Central memory CD8-positive, alpha-beta T cell (primary cell): ENCODE data around the gene MPIG6B.
A peak's percentile ranks its signal among the peaks of the same experiment; 100 is the strongest.

Experiments
- ATAC-seq: fragments of 150-1000 bp; cut with Tn5 transposase; replicated peaks from 2 replicates; pipeline ENCODE4 v1.10.0; 2022; ENCODE audit warnings: mild to moderate bottlenecking, moderate FRiP score, moderate number of reproducible peaks; ENCODE audit not compliant: poor library complexity, severe bottlenecking; ENCODE audit errors: extremely low read depth
- DNase-seq, 2 donors: peaks; one replicate each; pipeline ENCODE4 v3.0.0; 2021; ENCODE audit warnings: low spot score in 2 of 2
- H3K27ac Mint-ChIP-seq: one replicate; pipeline ENCODE4 v1.8.0; 2022; ENCODE audit warnings: low read depth, mild to moderate bottlenecking, moderate library complexity, mixed read lengths
- H3K27me3 Mint-ChIP-seq: one replicate; pipeline ENCODE4 v1.8.0; 2022; ENCODE audit warnings: mixed read lengths
- H3K36me3 Mint-ChIP-seq: one replicate; pipeline ENCODE4 v1.8.0; 2022; ENCODE audit warnings: mild to moderate bottlenecking, moderate library complexity, mixed read lengths; ENCODE audit not compliant: insufficient read depth
- H3K4me1 Mint-ChIP-seq: one replicate; pipeline ENCODE4 v1.8.0; 2022; ENCODE audit warnings: mixed read lengths
- H3K4me3 Mint-ChIP-seq: one replicate; pipeline ENCODE4 v1.8.0; 2022; ENCODE audit warnings: mild to moderate bottlenecking, moderate library complexity, mixed read lengths
- H3K9me3 Mint-ChIP-seq: one replicate; pipeline ENCODE4 v1.8.0; 2022; ENCODE audit warnings: mixed read lengths

MPIG6B gene

GRCh38 chr6:31729515-31729978, 6.4 kb downstream of the MPIG6B start:
- Mint-ChIP-seq H3K27ac (peak overlapping the region; percentile 80), H3K9me3 (no peaks in the 10 kb centered on the region), H3K4me1 (peaks cover 50% of the 10 kb centered on the region), H3K36me3 (peaks cover 47% of the 10 kb centered on the region), H3K27me3 (no peaks in the 10 kb centered on the region), H3K4me3 (peak overlapping the region; percentile 93)
- DNase-seq (peak; percentile 65 to 66), ATAC-seq (peak; percentile 81)

- peaks cover 55% of the 10 kb centered on the region for H3K4me1 Mint-ChIP-seq
- peak; percentile 46 to 51 for DNase-seq
- H3K27ac Mint-ChIP-seq, result peak overlapping the region; percentile 30
- peaks cover 52% of the 10 kb centered on the region for H3K36me3 Mint-ChIP-seq
- peak overlapping the region; percentile 93 for H3K4me3 Mint-ChIP-seq
- no peaks in the 10 kb centered on the region for H3K27me3 Mint-ChIP-seq
- no peaks in the 10 kb centered on the region for H3K9me3 Mint-ChIP-seq
- peak; percentile 44 for ATAC-seq
Measured at GRCh38 chr6:31729979-31730630, 6.9 kb downstream of the MPIG6B start.

- H3K27me3 Mint-ChIP-seq, result no peaks in the 10 kb centered on the region
- H3K9me3 Mint-ChIP-seq, result no peaks in the 10 kb centered on the region
- H3K4me3 Mint-ChIP-seq, result peak overlapping the region; percentile 93
- no peak for DNase-seq
- H3K27ac Mint-ChIP-seq, result peak overlapping the region; percentile 30
- H3K4me1 Mint-ChIP-seq, result peaks cover 59% of the 10 kb centered on the region
- peaks cover 56% of the 10 kb centered on the region for H3K36me3 Mint-ChIP-seq
- no peak for ATAC-seq
Measured at GRCh38 chr6:31730631-31731086, 7.5 kb downstream of the MPIG6B start.

- peaks cover 67% of the 10 kb centered on the region for H3K4me1 Mint-ChIP-seq
- peaks cover 57% of the 10 kb centered on the region for H3K36me3 Mint-ChIP-seq
- H3K27me3 Mint-ChIP-seq, result no peaks in the 10 kb centered on the region
- peak overlapping the region; percentile 22 for H3K27ac Mint-ChIP-seq
- H3K9me3 Mint-ChIP-seq, result no peaks in the 10 kb centered on the region
- H3K4me3 Mint-ChIP-seq, result no peak overlapping the region
- ATAC-seq (no peak), DNase-seq (no peak)
Measured at GRCh38 chr6:31732029-31732428, 8.9 kb downstream of the MPIG6B start.

GRCh38 chr6:31733734-31734133, 10.6 kb downstream of the MPIG6B start:
- ATAC-seq (no peak), DNase-seq (no peak)
- no peaks in the 10 kb centered on the region for H3K27me3 Mint-ChIP-seq
- peaks cover 81% of the 10 kb centered on the region for H3K4me1 Mint-ChIP-seq
- no peaks in the 10 kb centered on the region for H3K9me3 Mint-ChIP-seq
- peak overlapping the region; percentile 96 for H3K4me3 Mint-ChIP-seq
- H3K36me3 Mint-ChIP-seq, result peaks cover 64% of the 10 kb centered on the region
- peak overlapping the region; percentile 92 for H3K27ac Mint-ChIP-seq

GRCh38 chr6:31734247-31734820, 11.2 kb downstream of the MPIG6B start:
- DNase-seq (no peak), ATAC-seq (no peak)
- Mint-ChIP-seq H3K36me3 (peaks cover 63% of the 10 kb centered on the region), H3K27ac (peak overlapping the region; percentile 92), H3K9me3 (no peaks in the 10 kb centered on the region), H3K4me3 (peak overlapping the region; percentile 96), H3K27me3 (no peaks in the 10 kb centered on the region), H3K4me1 (peaks cover 81% of the 10 kb centered on the region)

- DNase-seq (no peak), ATAC-seq (peak; percentile 24)
- Mint-ChIP-seq H3K9me3 (no peaks in the 10 kb centered on the region), H3K27ac (peak overlapping the region; percentile 92), H3K36me3 (peaks cover 67% of the 10 kb centered on the region), H3K27me3 (no peaks in the 10 kb centered on the region), H3K4me3 (peak overlapping the region; percentile 96), H3K4me1 (peaks cover 81% of the 10 kb centered on the region)
Measured at GRCh38 chr6:31734821-31735406, 11.7 kb downstream of the MPIG6B start.

- H3K27ac Mint-ChIP-seq, result peak within 1 kb of the TSS; percentile 92
- H3K36me3 Mint-ChIP-seq, result peaks cover 61% of the 10 kb centered on the region
- peaks cover 78% of the 10 kb centered on the region for H3K4me1 Mint-ChIP-seq
- H3K9me3 Mint-ChIP-seq, result no peaks in the 10 kb centered on the region
- peak within 1 kb of the TSS; percentile 96 for H3K4me3 Mint-ChIP-seq
- ATAC-seq (peak; percentile 7), DNase-seq (no peak)
- H3K27me3 Mint-ChIP-seq, result no peaks in the 10 kb centered on the region
Measured at GRCh38 chr6:31736021-31736767, 13.0 kb downstream of the MPIG6B start, which contains the start of gene CLIC1. Gene CLIC1 (minus strand): TSS chr6:31736530. CDS start chr6:31736300, 230 bp downstream.

GRCh38 chr6:31736768-31737314, 13.7 kb downstream of the MPIG6B start:
- ATAC-seq (no peak), DNase-seq (no peak)
- peak overlapping the region; percentile 96 for H3K4me3 Mint-ChIP-seq
- peak overlapping the region; percentile 92 for H3K27ac Mint-ChIP-seq
- H3K36me3 Mint-ChIP-seq, result peaks cover 55% of the 10 kb centered on the region
- H3K9me3 Mint-ChIP-seq, result no peaks in the 10 kb centered on the region
- peaks cover 78% of the 10 kb centered on the region for H3K4me1 Mint-ChIP-seq
- H3K27me3 Mint-ChIP-seq, result no peaks in the 10 kb centered on the region

GRCh38 chr6:31737315-31737990, 14.3 kb downstream of the MPIG6B start:
- DNase-seq (no peak), ATAC-seq (no peak)
- Mint-ChIP-seq H3K9me3 (no peaks in the 10 kb centered on the region), H3K27me3 (no peaks in the 10 kb centered on the region), H3K36me3 (peaks cover 50% of the 10 kb centered on the region), H3K4me3 (peak overlapping the region; percentile 96), H3K4me1 (peaks cover 78% of the 10 kb centered on the region), H3K27ac (peak overlapping the region; percentile 92)

- H3K4me1 Mint-ChIP-seq, result peaks cover 74% of the 10 kb centered on the region
- peak overlapping the region; percentile 96 for H3K4me3 Mint-ChIP-seq
- peaks cover 42% of the 10 kb centered on the region for H3K36me3 Mint-ChIP-seq
- peak overlapping the region; percentile 92 for H3K27ac Mint-ChIP-seq
- ATAC-seq, result peak; percentile 35
- no peaks in the 10 kb centered on the region for H3K27me3 Mint-ChIP-seq
- H3K9me3 Mint-ChIP-seq, result no peaks in the 10 kb centered on the region
- peak in 1 of 2 donors; percentile 48 for DNase-seq
Measured at GRCh38 chr6:31737991-31738979, 15.1 kb downstream of the MPIG6B start.
